DMS114 treated with DMSO at 0.1 percent for 48 hours (cell line): ENCODE results near the gene SNX18.
"Not testable (repeated sequence)": the region's sequence is repeated elsewhere in the genome, so short reads cannot be mapped to it uniquely, and the experiment has no call there.

Source experiments
- DNase-seq: peaks from one replicate; lab custom pipeline; 2025; ENCODE audit not compliant: unreplicated experiment; lab: John Stamatoyannopoulos, UW

Gene SNX18

DNA sequence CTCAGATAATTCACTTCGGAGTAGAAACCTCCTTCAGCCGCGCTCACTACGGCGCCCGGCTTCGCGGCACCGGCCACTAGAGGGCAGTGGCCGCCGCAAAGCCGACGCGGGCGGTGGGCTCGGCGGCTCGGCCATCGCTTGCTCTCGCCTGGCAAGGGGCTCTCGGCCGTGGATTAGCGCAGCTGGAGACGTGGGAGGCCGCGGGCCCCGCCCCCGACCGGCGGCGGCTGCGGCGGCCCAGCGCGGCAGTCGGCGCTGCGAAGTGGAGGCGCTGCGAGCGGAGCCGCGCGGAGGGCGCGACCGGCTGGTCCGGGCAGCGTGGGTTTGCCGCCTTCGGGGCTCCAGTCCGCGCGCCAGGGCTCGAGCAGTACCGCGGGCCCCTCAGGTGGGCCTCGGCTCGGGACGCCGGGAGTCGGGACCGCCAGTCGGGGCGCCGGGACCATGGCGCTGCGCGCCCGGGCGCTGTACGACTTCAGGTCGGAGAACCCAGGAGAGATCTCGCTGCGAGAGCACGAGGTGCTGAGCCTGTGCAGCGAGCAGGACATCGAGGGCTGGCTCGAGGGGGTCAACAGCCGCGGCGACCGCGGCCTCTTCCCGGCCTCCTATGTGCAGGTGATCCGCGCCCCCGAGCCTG, at the start of gene SNX18:
Gene SNX18 (plus strand): TSS at position 248 of the 634 bp plus-strand sequence. CDS start 194 bp downstream, at position 442.
- peak; percentile 67 for DNase-seq

DNA sequence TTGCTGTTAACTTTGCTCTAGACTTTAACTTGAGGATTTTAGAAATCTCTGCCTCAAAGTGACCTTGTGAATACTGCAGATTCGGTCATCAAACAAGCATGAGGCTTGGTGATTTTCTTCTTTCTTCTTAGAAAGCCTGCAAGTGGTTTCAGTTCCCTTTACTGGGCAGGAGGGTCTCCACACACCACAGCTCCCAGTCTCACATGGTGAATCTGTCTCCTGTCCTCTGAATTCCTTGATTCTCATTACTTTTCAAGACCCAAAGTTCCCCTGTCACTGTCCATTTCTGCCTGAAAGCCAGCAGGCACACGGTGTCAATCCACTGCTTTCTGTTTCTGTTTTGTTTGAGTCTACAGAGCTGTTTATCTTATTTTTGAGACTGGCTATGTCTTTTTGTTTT, 47.9 kb upstream of the SNX18 start:
- DNase-seq = no peak

DNA sequence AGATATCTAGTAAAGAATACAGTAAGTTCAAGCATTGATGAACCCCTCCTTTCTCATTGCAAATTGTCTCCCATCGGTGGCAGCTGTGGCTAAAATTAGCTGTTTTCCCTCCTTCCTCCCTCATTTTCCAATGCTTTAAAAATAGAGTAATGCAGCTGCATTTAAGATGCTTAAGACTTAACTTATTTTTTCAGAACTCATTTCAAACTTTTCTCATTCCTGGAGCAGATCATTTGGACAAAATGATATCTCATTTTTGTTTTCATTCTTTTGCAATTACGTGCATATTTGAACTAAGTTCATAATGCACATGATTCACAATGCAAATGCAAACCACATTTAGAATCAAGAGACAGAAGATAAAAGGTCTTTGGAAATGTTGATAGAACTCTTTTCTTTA, 47.4 kb upstream of the SNX18 start:
- DNase-seq = no peak

GRCh38 chr5:54470677-54471076, 46.9 kb upstream of the SNX18 start:
- DNase-seq = no peak

GRCh38 chr5:54471398-54471797, 46.2 kb upstream of the SNX18 start:
- DNase-seq = no peak

GRCh38 chr5:54476682-54477081, 40.9 kb upstream of the SNX18 start:
- DNase-seq = no peak

GRCh38 chr5:54477941-54478478, 39.5 kb upstream of the SNX18 start:
- no peak for DNase-seq

- DNase-seq = no peak
Measured at GRCh38 chr5:54480296-54480695, 37.3 kb upstream of the SNX18 start.

DNA sequence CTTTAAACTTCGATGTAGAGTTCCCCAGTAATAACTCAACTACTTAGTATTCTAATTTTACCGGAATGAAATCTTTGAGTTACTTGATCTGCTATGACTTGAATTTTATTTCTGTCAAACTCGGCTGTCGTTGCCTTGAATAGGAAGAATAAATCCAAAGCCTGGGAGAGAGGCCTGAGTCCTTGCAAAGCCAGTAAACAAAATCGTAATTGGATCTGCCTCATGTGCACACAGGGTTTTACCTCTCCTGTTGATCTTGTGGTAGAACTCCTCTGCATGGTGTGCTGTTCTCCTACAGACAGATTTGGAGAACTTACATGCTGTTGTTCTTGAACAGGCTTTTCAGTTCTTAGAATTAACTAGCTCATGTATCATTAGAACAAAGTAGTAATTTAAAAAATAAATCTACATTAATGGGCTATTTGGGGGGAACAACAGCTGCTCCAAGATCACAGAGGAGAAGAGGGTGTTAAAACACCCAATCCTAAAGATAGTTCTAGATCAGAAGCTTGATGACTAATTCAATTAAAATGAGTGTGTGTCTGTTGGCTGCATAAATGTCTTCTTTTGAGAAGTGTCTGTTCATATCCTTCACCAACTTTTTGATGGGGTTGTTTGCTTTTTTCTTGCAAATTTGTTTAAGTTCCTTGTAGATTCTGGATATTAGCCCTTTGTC, 33.2 kb upstream of the SNX18 start:
- DNase-seq = no peak

- DNase-seq = not testable (repeated sequence)
Measured at GRCh38 chr5:54485659-54486058, 31.9 kb upstream of the SNX18 start.

GRCh38 chr5:54489648-54489979, 27.9 kb upstream of the SNX18 start:
- DNase-seq = not testable (repeated sequence)

- no peak for DNase-seq
Measured at GRCh38 chr5:54491326-54491725, 26.2 kb upstream of the SNX18 start.

DNA sequence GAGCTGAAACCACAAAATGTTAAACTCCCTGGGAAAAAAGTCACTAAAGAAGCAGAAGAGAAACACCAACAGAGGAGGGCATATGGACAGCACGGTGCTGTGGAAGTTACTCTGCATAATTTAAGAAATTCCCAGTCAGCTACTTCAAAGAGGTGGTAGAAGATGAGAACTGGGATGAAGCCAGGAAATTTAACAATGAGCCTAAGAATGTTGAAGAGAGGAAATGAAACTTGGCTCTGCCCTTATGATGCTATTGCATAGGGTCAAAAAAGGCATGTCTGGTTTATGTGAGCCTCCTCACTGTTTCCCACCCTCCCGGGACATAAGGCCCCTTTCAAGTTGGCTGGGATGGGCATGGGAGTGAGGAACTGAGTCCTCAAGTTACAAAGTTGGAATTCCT, 25.4 kb upstream of the SNX18 start:
- no peak for DNase-seq

GRCh38 chr5:54495027-54495426, 22.5 kb upstream of the SNX18 start:
- no peak for DNase-seq

- DNase-seq = no peak
Measured at GRCh38 chr5:54514291-54514690, 3.3 kb upstream of the SNX18 start.

DNA sequence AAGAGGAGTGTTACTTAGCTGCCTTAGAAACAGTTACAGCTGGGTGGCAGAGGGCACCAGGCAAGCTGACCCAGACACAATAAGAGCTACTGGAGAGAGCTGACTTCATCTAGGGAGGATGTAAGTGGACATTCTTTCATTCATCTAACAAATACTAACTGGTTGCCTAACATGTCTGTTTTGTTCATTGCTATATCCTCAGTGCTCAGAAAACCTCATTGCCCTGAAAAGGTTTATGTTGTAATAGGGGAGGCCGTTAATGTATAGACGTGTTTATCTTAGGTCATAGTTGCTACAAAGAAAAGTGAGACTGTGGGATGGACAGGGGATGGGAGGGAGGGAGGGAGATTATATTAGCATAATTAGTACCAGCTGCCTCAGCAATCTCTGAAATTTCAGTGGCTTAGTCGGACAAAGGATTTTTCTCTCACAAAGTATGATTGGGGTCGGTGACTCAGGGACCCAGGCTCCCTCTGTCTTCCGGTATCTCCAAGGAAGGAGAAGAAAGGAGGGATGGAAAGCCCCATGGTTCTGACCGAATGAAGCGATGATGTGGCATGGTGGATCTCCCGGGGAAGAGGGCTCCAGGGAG, 2.6 kb upstream of the SNX18 start:
- DNase-seq = no peak

DNA sequence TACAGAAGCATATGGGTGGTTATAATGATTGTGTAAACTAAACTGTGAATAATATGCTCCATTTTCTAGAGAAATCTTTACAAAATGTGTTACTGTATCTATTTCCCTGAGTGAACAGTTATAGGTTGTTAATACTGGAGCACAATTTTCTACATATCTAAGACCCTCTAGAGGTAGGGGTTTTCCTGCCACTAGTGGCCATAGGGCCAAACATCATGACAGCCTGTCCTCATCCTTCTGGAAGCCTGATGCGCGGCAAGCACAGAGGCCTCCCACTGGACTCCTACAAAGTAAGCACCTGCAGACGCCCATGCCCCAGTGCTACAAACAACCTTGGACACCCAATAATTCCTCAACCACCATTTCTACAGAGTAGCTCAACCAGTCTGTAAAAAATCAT, 1.9 kb upstream of the SNX18 start:
- DNase-seq = no peak

- no peak for DNase-seq
Measured at GRCh38 chr5:54516051-54516655, 1.4 kb upstream of the SNX18 start.

- no peak for DNase-seq
Measured at GRCh38 chr5:54517174-54517511, 416 bp upstream of the SNX18 start.

DNA sequence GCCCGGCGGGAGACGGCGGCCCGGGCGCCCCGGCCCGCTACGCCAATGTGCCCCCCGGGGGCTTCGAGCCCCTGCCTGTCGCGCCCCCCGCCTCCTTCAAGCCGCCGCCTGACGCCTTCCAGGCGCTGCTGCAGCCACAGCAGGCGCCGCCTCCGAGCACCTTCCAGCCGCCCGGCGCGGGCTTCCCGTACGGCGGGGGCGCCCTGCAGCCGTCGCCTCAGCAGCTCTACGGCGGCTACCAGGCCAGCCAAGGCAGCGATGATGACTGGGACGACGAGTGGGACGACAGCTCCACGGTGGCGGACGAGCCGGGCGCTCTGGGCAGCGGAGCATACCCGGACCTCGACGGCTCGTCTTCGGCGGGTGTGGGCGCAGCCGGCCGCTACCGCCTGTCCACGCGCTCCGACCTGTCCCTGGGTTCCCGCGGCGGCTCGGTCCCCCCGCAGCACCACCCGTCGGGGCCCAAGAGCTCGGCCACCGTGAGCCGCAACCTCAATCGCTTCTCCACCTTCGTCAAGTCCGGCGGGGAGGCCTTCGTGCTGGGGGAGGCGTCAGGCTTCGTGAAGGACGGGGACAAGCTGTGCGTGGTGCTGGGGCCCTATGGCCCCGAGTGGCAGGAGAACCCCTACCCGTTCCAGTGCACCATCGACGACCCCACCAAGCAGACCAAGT, 723 bp downstream of the SNX18 start:
- no peak for DNase-seq

DNA sequence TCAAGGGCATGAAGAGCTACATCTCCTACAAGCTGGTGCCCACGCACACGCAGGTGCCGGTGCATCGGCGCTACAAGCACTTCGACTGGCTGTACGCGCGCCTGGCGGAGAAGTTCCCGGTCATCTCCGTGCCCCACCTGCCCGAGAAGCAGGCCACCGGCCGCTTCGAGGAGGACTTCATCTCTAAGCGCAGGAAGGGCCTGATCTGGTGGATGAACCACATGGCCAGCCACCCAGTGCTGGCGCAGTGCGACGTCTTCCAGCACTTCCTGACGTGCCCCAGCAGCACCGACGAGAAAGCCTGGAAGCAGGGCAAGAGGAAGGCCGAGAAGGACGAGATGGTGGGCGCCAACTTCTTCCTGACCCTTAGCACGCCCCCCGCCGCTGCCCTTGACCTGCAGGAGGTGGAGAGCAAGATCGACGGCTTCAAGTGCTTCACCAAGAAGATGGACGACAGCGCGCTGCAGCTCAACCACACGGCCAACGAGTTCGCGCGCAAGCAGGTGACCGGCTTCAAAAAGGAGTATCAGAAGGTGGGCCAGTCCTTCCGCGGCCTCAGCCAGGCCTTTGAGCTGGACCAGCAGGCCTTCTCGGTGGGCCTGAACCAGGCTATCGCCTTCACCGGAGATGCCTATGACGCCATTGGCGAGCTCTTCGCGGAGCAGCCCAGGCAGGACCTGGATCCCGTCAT, 1.4 kb downstream of the SNX18 start:
- no peak for DNase-seq
